GM18499 (cell line): ENCODE results near the gene GMCL1.

Experiments used
- ATAC-seq: cut with Tn5 transposase; IDR thresholded peaks from one replicate; pipeline ENCODE4 v1.9.1; 2021; ENCODE audit warnings: moderate number of reproducible peaks; ENCODE audit not compliant: insufficient read depth, unreplicated experiment

Gene GMCL1, protein sequence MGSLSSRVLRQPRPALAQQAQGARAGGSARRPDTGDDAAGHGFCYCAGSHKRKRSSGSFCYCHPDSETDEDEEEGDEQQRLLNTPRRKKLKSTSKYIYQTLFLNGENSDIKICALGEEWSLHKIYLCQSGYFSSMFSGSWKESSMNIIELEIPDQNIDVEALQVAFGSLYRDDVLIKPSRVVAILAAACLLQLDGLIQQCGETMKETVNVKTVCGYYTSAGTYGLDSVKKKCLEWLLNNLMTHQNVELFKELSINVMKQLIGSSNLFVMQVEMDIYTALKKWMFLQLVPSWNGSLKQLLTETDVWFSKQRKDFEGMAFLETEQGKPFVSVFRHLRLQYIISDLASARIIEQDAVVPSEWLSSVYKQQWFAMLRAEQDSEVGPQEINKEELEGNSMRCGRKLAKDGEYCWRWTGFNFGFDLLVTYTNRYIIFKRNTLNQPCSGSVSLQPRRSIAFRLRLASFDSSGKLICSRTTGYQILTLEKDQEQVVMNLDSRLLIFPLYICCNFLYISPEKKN

DNA sequence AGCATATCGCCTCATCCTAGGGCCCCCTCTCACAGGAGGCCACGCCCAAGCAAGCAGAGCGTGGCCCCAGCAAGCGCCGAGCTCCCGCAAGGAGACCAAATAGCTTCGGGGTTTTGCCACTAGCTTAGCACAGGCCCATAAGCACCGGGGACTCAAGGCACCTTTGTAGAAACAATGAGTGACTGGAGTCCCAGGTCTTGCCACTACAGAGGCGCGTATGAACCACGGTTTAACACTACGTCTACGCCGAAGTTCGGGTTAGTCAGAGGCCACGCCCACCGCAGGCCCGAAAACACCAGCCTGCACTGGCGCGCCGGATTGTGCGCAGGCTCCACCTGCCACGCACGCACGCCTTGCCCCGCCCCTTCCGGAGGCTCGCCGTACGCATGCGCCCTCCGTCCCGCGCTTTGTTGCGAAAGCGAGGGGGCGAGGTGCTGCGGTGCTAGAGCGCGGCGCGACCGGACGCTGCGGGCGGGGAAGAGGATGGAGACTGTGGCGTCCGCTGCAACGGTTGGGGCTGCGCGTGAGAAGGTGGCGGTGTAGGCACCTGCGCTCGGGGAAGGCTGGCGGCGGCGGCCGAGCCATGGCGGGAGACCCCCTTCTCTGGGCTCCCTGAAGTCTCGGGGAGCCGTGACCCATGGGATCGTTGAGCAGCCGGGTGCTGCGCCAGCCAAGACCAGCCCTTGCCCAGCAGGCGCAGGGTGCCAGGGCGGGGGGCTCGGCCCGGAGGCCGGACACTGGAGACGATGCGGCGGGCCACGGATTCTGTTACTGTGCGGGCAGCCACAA lies at the start of gene GMCL1:
GMCL1 (plus strand) TSS at position 405 of the 789 bp plus-strand sequence; CDS start at position 638, 233 bp downstream.
- ATAC-seq: peak; percentile 90

DNA sequence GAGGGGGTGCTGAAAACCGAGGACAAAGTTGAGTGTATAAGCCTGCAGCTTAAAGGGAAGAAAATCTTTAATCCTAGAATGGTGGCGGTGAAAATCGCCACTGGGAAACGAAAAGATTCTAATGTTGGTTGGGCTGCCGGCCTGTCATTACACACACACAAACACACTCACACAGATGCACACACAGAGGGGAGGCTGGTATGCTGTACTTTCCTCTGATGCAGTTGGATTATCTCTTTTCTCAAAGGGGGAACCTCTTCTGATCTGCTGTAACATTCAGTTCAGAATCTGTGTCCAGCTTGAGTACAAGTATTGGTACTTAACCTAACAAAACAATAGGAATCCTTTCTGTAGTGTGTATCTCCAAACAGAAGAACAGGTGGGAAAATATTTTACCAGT lies 48.5 kb upstream of the GMCL1 start:
- ATAC-seq: no peak

DNA sequence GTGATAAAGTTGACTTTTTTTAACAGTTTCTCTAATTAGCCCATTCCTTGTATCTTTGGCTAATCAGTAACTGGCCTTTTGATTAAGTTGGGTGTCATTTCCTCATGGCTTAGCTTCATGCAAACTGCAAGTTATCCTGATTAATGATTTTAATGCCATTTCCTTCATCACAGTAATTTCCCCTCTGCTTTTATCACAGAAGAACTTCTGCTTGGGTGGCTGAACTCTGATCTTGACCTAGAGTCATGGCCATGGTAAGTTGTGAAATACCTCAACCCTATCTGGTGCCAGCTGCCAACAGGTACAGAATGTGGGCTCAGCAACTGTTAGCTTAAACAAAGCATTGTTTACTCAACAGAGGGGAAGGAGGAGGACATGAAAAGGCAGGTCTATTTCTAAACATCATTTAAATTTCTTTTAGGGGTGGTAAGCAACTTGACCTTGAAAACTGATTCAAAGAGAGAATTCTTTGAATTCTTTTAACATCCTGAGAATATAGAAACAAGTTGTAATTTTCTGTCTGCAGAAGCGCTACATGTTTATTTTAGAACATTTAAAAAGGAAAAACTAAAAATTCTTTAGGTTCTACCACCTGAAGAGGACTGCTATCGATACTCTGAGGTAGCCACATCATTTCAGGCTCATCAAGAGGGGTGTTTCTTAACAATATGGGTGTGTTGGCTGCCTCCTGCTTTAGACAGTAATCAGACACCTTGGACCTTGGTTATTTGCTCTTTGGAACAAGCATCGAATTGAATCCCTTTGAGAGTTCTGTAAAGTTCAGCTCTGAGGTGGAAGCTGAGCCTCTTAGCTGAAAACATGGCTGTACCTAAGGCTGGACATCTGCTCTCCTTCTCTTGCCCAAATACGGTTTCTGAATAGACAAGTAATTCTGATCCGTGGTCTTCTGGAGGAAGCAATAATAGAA lies 47.9 kb upstream of the GMCL1 start:
- no peak for ATAC-seq

DNA sequence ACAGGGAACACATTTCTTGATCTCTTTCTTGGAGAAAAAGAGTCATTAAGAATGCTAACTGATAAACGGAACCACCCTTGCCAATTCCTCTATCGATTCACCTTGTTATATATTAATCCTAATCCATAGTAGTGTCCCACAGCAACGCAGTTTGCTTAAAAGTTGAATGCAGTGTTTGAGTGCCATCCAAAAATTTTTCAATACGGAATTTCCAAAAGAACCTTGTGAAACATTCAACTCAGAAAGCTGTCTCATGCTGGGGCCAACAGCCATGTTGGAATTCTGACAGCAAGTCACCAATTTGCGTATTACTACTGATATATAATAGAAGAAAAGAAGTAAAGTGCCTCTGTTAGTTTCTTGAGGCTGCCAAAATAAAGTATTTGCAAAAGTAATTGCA lies 45.2 kb upstream of the GMCL1 start:
- no peak for ATAC-seq

DNA sequence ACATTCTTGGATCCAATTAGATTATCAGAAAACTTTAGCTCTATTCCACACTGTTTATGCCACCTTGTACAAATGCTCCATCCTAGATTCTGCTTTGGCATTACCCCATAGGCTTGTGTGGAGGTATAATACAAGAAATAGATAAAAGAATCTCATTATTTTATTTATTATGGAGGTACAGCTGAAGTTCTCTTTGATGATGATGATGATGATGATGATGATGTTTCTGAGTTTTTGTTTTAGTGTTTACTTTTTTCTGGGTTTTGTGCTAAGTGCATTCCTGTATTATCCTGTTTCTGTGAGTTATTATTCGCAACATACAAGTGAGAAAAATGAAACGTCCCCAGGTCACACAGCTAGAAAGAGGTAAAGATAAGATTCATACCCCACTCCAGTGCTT lies 44.1 kb upstream of the GMCL1 start:
- ATAC-seq: no peak

DNA sequence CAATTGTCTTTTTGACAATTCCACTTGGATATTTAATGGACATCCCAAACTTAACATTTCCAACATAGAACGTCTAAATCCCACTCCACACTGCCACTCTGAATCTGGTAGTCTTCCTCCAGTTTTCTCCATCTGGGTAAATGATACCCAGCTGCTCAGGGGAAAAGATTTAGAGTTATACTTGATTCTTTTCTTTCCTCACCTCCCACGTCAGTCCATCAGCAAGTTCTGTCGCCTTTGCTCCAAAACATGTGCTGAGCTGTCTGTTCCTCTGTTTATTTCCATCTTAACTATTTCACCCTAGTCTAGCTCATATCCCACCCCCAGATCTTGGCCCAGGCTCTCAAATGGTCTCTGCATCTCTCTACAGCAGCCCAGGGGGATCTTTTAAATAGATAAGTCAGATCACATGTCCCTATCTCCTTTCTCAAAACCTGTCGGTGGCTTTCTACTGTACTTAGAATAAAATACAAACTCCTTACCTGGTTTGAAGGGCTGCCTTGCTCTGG lies 43.4 kb upstream of the GMCL1 start:
- no peak for ATAC-seq

DNA sequence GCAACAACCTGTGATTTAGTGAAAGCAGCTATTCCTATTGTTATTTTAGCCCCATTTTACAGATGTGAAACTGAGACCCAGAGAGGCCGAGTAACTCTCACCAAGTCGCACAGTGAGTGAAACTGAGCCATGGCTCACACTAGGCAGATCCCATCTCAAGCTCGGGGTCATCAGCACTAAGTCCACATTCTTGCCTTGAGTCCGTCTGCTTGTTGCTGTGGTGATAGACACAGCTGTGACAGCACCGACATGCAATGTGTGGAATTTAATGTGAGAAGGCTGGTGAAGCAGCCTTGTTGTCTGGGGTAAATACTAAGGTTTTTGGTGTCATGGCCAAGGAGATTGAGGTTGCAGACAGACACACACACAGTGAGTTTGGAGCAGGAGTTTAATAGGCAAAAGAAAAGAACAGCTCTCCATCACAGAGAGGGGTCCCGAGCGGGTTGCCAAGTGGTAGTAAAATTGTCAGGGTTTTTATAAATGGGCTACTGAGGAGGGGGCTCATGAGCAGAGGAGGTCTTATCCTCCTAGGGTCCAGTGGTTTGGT lies 40.2 kb upstream of the GMCL1 start:
- ATAC-seq: no peak

DNA sequence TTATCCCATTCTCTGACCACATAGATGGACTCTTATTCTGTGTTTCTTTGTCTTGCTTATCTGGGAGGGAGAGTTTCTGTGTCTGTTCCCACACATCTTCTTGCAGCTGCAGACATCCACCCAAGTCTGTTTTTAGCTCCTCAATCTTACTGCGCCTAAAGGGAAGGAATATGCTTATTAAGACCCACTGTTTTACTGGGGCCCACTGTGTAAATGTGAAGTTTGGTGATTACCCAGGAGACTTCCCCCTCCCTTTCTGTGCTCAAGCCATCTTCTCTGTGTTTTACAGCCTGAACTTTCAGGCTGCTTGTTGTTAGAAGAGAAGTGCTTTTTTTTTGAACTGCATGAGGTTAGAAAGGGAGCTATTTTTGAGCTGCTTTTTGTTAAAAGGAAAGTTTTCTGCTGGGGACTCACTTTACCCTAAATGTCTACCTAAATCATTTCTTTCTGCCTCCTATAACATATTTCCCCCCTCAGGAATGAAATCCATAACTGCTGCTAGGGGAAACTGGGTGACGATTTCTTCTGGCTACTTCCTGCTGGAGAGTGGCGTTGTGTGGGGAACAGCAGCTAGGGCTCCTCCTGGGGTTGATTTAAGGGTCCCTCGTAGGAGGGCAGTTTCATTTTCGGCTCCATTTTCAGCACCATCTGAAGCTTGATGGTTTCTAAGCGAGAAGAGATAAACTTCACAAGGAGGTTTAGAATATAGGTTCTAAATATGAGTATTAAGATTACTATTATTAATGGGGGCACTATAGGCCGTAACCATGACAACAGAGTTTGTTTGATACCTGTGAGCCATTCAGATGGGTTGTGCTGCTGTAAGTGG lies 39.5 kb upstream of the GMCL1 start:
- no peak for ATAC-seq

DNA sequence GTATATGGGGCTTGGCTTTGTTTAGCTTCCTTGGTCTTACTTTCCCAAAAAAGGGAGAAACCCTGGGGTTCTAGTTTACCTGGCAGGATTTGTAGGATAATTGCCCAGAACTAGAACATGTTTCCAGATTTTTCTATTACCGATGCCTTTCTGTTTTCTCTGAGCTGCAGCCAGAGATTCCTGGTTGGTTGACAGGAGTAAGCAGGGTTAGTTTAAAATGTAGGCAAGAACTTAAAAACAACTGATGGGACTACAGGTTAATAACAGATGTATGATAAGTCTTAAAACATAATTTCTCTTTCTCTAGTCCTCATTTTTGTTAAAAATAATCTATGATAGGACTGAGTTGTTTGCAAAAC lies 38.9 kb upstream of the GMCL1 start:
- ATAC-seq: no peak

DNA sequence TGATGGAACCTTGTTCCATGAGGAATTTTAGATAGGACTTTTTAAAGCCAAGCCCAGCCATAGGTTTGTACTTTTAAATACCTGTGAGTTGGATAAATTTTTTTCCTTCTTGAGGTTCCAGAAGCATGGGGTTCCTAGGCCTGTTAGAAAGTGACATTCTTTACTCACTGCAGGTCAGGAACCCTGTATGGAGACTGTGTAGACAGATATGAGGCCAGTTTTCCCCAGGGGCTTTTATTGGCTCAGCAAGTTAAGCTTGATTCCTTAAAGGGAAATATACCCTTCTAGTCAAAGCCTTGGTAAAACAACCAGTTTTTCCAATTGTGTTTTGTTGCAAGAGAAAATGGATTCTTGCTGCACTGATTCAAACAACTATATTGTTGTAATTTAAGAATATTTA lies 38.4 kb upstream of the GMCL1 start:
- no peak for ATAC-seq

DNA sequence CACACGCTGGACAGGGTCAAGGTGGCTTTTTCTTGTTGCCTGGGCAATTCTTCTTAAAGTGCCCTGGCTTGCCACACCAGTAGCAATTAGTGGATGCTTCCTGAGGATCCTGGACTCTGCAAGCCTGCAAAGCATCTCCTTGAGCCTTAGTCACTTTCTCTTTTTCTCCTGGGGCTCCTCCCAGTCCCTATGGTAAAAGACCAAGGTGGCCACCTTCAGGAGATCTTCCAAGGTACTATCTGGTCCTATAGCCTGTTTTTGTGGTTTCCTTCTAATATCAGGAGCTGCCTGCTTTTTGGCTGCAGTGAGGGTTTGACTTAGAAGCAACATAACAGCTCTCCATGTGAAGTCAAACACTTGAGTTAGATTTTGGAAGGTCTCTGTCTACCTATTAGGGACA lies 33.3 kb upstream of the GMCL1 start:
- ATAC-seq: no peak

DNA sequence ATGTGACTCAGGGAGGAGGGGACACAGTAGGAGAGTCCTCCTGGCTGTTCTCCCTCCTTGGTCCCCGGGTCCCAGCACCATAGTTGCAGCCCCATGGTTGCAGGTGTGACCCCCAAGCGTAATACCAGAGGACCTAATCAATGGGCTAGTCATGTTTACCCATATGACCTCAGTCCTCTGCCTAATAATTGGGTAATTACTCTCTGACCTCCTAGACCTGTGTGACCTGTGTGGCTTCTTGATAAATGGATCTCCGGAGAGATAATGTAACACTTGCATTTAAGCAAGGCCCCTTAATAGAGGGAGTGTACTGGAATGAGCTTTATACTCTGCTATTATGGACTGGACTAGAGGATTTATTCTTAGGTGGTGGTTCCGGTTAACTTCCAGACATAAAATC lies 32.2 kb upstream of the GMCL1 start:
- no peak for ATAC-seq

DNA sequence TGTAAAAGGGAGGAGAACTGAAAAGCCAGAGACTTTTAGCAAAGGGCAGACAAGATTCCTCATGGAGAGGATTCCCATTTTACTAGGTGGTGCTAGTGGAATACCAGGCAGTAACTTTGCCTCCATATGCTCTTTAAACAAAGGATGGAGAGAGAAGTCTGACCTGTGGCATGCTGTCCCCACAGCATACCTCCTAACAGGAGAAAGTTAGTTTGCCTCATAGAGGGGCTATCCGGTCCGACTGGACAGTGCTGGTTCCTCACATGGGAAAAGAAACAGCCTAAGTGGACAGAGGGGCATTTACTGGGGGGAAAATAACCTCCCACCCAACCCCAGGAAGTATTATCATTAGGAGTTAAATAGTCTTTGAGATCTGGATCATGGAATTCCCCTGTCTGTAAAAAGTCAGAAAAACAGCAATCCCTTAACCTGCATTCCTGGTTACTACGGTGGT lies 31.6 kb upstream of the GMCL1 start:
- no peak for ATAC-seq

DNA sequence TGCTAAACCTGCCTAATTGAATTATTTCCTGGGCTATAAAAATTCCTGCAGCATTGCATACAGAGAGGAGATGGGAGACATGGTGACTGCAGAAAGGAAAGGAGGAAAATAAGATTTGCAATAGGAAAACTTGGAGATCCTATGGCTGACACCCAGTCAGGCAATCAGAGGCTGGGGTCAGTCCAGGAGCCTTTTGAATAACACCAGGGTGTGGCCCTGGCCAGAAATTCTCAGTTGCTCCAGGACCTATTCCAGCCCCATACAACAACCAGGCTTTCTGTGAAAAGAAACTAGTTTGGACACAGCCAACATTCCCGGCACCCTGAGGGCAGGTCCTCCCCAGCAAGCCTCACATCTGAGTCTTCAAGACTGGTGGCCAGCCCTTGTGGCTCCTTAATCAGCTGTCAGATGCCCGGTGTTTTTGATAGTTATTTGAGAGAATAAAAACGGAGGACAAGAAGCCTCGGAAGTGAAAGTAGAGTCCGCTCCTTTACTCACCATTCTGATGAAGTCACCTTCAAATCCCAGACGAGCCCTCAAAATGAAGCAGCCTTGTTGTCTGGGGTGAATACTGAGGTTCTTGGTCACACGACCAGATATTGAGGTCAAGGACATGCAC lies 31.1 kb upstream of the GMCL1 start:
- no peak for ATAC-seq

DNA sequence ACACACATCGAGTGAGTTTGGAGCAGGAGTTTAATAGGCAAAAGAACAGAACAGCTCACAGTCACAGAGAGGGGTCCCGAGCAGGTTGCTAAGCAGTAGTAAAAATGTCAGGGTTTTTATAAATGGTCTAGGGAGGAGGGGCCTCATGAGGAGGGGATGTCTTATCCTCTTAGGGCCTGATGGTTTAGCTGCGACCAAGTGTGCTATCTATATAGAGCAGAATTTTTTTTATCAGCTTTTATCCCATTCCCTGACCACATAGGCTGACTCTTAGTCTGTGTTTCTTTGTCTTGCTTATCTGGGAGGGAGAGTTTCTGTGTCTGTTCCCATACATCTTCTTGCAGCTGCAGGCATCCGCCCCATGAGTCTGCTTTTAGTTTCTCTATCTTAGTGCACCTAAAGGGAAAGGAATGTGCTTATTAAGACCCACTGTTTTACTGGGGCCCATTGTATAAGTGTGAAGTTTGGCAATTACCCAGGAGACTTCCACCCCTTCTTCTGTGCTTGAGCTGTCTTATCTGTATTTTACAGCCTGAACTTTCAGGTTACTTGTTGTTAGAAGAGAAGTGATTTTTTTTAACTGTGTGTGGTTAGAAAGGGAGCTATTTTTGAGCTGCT lies 30.4 kb upstream of the GMCL1 start:
- ATAC-seq: no peak

DNA sequence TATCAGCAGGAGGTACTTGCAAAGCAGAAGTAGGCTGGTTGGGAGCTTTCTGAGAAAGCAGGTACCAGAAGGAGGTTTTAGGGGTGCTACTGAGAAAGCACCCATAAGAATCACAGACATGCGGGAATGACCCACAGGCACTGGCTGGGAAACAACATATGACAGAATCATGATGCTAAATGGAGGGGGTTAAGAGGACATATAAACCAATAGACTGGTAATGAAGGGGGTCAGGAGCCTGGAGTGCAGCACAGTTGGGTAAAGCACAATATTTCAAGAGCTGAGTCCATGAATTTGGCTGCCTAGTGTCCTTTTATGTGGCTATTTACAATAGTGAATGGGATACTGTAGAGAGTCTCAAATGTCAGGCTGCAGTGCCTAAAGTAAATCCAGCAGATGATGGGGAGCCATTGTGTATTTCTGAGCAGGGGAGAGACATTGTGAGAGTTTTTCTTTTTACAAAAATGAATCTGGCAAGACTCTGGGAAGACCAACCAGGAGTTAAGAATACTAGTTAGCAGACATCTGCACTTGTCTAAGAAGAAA lies 27.6 kb upstream of the GMCL1 start:
- ATAC-seq: no peak

DNA sequence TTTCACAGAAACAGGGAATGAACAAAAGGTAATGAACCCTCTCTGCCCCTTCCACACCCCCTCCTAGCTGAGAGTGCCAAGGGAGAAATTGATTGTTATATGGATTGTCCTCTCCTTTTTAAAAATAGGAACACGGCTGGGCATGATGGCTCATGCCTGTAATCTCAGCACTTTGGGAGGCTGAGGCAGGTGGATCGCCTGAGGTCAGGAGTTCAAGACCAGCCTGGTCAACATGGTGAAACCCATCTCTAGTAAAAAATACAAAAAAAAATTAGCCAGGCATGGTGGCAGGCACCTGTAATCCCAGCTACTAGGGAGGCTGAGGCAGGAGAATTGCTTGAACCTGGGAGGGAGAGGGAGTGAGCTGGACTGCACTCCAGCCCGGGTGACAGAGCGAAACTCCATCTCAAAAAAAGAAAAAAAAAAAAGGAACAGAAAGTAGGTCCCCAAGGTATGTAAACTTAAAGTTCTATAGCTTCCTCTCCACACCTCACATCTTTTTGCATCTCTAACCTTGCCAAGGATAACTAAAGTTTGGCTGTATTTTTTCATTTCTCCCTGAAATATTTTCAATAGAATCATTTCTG lies 26.6 kb upstream of the GMCL1 start:
- ATAC-seq: peak; percentile 44

DNA sequence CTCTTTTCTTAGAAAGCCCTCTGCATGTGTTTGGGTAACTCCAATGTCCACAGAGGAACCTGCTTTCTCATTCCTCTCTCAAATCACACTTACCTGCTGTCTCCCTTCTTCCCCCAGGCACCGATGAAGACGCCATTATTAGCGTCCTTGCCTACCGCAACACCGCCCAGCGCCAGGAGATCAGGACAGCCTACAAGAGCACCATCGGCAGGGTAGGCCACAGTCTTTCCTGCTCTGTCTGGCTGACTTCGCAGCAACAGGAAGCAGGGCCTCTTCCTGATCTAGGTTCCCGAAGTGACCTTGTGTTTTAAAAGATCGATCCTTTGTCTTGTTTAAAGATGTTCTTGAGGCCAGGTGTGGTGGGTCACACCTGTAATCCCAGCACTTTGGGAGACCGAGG lies 25.0 kb upstream of the GMCL1 start:
- no peak for ATAC-seq
